GM21526 (cell line): ENCODE results near the gene KCNJ18.
"Not testable (repeated sequence)": the region's sequence is repeated elsewhere in the genome, so short reads cannot be mapped to it uniquely, and the experiment has no call there.

Source experiments
- ATAC-seq: cut with Tn5 transposase; IDR thresholded peaks from one replicate; pipeline ENCODE4 v1.9.1; 2021; ENCODE audit warnings: moderate library complexity; ENCODE audit not compliant: unreplicated experiment, low FRiP score

KCNJ18 gene

DNA sequence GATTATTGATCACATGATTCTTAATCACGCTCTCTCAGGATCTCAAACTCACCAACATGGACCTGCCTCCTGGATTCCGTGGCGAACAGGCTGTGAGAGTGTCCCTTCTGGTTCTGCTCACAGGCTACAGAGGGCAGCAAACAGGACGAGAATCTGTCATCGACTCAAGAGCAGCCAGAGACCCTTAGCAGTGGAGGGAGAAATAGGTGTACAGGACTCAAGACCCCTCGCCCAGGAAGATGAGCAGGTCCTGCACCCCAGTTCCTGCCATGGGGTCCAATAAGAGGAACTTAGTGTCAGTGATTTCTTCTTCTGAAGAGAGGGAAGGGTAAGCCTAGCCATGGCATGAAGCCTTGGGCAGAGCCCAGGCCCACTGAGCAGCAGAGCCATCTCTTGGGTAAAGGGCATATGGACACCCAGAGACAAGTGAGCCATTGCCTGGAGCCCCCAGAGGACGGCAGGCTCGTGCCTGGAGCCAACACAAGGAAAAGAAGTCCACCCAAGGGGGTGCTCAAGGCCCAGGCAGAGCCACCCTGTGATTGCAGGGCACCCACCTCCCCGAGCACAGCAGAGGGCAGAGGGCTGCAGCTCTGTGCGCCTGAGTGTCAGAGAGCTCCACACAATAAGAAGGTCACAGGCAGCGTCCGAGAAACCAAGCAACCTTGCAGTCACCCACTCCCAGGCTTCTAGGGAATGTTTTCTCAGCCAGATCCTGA, 27.3 kb downstream of the KCNJ18 start:
- not testable (repeated sequence) for ATAC-seq

DNA sequence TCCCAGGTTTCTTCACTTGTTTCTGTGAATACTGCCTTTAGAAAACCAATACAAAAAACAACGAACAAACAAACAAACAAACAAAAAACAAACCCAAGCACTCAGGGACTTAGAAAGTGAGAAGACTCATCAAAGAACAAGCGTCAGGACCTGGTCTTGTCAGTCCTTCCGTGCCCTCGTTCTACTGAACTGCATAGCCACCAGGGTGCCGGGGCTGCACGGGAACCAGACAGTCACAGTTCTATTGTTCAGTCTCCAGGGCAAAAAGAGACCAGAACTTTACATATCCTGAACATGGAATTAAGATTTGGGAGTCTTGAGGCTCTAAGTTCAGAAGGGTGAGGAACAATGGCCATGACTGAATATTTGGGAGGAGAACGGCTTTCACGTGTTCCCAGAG, 28.2 kb downstream of the KCNJ18 start:
- not testable (repeated sequence) for ATAC-seq

DNA sequence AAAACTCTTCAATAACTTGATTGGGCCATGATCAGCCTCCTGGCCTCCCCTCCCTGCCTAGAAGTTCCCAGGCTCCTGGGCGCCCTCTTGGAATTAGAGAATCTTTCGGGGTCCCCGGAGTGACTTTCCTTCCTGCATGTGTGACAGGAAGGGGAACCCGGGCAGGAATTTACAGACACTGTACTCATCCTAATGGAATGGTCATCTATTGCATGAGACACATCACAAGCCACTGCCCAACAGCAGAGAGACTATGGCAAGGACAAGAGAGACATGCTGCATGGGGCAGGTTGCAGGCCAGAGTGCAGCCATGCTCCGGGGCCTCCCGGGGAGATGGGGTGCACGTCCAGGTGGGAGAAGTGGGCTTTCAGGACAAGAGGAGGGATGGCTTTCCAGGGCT, 29.9 kb downstream of the KCNJ18 start:
- ATAC-seq: not testable (repeated sequence)

DNA sequence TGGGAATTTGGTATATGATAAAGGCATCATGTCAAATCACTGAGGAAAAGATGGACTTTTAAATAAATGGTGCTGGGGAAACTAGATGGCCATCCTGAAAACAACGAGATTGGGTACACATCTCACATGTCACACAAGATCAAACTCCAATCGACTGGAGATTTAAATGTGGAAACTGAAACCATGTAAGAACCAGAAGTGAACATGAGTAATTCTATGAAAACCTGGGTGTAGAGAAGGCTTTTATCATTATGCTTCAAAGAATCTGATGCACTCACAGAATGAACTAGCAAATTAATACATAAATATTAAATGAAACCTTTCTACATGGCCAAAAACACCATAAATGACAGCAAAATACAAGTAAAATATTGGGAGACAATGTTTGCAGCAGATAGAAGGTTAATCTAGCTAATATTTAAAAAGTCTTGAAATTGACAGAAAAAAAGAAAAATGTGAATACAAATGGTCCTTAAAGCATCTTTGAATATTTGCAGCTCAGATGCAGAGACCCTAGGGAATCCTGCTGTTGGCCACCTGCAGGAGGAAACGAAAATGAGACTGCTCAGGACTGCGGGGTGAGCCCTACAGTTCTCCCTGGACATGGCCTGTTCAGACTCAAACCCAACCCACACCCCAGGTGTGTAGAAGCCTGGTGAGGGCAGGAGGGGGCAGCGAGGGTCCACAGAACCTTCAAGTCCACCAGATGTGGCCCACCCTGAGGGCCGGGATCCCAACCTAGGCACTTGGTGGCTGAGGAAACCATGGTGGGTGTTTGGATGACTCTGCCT, 32.1 kb downstream of the KCNJ18 start:
- not testable (repeated sequence) for ATAC-seq

DNA sequence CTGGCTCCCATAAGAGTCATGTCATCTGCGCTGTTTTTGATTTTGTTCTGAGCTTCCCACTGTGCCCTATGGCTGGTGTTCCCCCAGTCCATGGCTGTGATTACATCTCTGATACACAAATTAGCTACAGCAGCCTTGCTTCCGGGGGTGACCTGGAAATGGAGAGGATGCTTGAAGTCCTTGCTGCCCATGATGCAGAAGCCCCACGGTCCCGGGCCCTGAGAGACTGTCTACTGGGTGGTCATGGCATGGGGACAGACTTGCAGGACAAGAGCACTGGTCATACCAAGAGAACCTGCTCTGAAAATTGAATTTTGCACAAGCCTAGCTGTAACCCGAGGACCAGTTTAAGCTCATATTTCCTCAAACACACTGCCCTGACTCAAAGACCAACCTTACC, 38.8 kb downstream of the KCNJ18 start:
- not testable (repeated sequence) for ATAC-seq

- ATAC-seq: not testable (repeated sequence)
Observed at GRCh38 chr17:21733931-21734330, 41.6 kb downstream of the KCNJ18 start.

DNA sequence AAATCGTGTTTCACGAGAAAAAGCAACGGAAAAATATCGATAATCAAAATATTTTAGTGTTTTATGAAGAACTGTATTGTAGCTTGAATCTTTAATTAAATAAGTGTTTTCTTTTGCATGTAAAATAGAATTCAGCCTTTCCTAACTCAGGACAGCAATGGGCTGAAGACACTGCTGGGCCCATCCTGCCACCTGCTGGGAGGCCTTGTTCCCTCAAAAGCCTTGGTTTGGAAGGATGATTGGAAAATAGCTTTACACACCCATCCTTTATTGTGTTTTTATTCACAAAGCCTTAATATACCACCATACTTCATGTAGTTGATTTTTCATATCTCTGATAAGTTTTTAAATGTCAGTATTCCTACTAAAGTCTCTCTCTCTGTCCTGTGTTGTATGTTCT, 43.5 kb downstream of the KCNJ18 start:
- ATAC-seq: not testable (repeated sequence)

- ATAC-seq: not testable (repeated sequence)
Observed at GRCh38 chr17:21737015-21737580, 44.8 kb downstream of the KCNJ18 start.

- not testable (repeated sequence) for ATAC-seq
Observed at GRCh38 chr17:21738241-21738640, 45.9 kb downstream of the KCNJ18 start.

GRCh38 chr17:21738877-21739474, 46.7 kb downstream of the KCNJ18 start:
- ATAC-seq: not testable (repeated sequence)

- ATAC-seq: not testable (repeated sequence)
Observed at GRCh38 chr17:21739485-21739884, 47.2 kb downstream of the KCNJ18 start.

GRCh38 chr17:21740836-21741235, 48.5 kb downstream of the KCNJ18 start:
- not testable (repeated sequence) for ATAC-seq

DNA sequence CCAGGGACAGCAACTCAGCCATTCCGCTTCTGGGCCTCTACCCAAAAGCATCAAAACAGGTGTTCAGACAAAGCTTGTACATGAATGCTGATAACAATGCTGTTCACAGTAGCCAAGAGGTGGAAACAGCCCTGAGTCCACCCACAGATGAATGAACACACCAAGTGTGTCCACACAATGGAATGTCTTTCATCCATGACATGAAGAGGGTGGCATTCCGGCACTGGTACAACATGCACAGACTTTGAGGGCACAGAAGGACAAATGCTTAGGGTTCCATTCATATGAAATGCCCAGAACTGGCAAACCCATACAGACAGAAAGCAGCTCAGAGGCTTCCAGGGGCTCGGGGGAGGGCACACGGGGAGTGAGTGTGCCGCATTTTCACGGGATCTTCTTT, 49.2 kb downstream of the KCNJ18 start:
- not testable (repeated sequence) for ATAC-seq

DNA sequence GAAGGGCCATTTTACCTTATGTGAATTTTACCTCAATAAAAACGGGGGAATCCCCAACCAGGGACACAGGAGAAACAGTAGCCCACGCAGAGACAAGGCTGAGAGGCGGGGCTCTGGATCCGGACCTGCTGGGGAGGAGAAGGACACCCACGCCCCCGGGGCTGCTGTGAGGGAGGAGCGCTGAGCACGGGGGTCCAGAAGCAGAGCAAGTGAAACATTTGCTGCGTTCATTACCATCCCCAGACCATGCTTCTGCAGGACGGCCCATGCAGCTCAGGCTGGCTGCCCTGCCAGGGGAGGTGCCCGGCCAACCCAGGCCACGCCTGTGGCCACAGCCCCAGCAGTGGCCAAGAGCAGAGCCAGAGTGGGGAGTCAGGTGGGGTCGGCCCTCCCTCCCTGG, 50.0 kb downstream of the KCNJ18 start:
- no peak for ATAC-seq

DNA sequence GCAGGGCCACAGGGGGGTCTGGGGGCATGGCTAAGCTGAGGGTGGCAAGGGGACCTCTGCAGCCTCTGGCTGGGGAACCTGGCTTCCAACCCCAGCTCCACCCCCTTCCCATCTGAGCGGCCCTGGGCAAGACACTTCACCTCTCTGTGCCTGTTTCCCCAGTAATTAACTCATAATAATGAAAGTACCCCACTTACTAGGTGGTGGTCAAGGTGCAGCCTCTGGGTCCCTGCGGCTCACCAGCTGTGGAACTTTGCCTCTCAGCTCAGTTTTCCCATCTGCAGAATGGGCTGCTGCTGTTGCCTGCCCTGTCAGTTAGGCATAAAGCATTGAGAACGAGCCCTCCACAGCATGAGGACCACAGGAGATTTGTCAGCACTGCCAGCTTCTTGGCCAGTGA, 51.8 kb downstream of the KCNJ18 start:
- not testable (repeated sequence) for ATAC-seq

- ATAC-seq: not testable (repeated sequence)
Observed at GRCh38 chr17:21744621-21745020, 52.3 kb downstream of the KCNJ18 start.

- not testable (repeated sequence) for ATAC-seq
Observed at GRCh38 chr17:21745385-21746054, 53.2 kb downstream of the KCNJ18 start.

DNA sequence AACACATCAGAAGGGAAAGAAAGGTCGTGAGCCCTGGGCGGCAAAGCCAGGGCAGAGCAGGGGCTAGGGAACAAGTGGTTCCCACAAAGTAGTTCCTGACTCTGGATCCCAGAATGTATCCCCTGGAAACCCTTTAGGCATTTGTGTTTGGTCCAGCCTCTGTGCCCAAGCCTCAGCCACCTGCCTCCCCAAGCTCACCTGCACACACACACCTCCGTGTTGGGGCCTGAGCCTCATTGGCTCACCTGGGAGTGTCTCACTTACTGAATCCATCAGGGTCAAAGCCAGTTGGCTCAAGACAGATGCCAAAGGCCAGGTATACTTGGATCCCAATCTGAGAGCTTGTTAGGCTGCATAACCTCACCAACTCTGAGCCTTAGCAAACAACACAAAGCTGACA, 54.1 kb downstream of the KCNJ18 start:
- not testable (repeated sequence) for ATAC-seq

DNA sequence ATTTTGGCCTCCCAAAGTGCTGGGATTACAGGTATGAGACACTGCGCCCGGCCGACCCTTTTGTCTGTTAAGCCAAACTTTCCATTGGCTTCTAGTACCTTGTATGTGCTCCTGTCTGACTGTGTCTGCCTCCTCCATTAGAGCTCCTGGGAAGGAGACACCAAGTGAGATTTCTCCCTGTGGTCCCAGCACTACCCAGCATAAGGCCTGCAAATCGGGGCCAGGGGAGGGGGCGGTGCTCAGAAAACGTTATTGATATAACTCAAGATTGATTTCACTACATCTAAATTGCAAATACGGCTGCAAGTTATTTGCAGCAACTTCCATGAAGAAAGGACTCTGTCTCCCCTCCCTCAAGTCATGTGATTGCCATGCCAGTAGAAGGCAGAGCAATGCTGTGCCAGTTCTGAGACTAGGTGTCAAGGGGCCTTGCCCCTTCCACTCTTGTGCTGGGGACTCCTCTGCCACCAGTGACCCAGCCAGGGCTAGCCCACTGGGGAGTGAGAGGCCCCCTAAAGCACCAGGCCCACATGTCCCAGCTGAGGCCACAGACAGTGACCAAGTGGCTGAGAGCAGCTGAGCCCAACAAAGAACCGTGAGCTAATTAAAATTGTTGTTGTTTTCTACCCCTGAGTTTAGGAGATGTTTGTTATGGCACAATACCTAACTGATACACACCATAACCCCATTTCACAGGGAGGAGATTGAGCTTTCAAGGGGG, 55.0 kb downstream of the KCNJ18 start:
- ATAC-seq: not testable (repeated sequence)

GRCh38 chr17:21748686-21749085, 56.4 kb downstream of the KCNJ18 start:
- not testable (repeated sequence) for ATAC-seq
